NCI-H128 (cell line): Measurements from ENCODE around the gene SKAP2.

Source experiments
- DNase-seq: peaks from one replicate; lab custom pipeline; 2025; ENCODE audit not compliant: unreplicated experiment; lab: John Stamatoyannopoulos, UW

SKAP2 gene

DNA sequence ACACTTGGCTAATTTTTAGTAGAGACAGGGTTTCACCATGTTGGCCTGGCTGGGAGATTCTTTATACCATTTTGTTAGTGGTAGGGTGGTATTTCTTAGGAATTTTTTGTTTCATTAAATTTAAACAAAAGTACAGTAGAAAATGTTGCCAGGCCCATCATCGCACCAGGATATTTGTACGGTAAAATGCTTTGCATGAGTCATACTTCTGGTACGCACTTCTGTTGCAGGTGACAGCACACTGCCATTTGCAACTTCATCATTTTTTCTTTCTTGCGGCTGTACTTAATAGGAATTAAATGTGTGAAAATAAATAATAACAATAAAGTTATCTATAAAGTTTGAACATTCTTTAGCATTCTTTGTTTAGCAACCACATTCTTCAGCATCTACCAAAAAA is 195.6 kb downstream of the SKAP2 start:
- no peak for DNase-seq

DNA sequence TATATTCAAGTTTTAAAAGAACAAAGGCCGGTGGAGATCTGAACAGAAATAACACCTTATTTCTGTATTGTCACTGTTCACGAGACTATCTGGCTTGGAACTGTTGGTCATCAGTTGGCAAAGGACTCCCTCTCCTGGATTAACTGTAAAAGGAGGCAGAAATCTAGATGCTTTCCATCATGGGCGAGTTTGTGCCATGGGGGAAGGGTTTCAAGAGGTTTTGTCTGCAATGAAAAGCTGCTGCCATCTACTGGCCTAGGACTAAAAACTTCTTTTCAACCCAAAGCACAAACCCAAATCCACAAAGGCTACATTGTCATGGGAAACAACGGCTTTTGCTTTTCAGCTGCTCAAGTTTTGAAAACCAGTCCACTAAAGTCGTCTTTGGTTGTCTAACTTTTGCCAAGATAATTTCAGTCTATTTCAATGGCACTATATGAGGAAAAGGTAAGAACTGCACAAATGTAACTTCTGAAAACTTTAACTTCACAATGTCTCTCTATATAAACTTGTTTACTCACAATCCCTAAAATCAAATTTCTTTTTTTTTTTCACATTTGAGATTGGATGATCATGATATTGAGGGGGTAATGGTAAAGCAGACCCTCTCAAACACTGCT is 196.8 kb downstream of the SKAP2 start:
- DNase-seq, result peak; percentile 93

DNA sequence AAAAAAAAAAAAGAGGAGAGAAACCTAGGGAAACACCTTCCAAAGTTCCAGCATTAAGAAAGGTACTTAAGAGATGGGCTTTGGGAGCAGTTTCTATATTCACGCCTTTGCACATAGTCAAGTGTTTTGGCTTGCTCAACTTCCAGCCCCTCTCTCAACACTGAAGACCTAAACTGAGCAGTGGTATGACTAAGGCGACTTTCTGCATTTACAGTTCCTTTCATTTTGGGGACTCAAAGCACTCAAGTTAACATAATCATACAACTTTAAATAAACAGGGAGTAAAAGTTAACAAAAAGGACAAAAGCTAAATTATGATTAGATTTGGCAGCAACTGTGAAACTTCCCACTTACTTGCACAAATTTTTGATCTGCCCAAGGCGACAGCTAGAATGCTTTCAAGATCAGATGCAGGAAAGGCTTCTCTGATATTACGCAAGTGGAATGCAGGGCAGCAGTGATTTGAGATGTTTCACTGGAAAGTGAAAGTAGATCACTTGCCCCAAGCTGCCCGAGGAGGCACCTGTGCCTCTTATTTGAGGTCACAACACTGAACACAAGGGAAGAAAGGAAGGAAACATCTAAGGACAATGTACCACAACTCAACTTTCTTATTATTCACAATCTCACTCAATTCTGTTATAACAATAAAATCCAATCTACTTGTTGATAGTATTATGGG is 199.5 kb downstream of the SKAP2 start:
- DNase-seq, result no peak

DNA sequence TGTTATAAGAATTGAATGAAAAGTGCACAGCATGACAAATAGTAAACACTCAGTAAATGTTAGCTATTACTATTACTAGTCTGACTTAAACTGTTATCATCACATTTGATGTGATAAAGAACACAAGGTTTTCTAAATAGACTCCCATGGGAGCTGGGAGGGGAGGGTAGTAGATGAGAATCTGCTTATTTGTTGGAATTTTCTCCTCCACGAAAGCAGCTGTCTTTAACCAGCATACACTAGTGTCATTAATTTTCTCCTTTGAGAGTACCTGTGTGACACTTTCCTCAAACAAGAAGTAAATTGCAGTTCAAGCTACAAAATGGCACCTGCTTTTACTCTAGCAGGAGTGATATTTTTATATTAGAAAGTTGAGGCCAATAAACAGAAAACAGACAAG is 200.1 kb downstream of the SKAP2 start:
- DNase-seq, result no peak

DNA sequence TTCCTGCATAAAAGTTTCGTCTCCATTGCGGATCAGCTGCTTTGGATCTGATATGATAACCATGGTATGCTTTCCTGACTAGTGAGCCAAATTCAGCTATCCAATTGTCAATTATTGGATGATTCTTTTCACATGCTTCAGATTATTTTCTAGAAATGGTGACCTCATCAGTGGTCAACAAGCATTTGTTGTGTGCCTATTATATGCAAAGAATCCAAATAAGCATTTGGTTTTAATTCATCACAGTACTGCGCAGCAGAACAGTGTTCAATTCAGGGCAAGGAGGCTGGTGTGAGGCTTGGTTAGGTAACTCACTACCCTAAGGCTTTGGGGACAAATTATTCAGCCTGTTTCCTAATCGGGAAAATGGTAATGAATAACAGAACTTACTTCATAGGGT is 200.5 kb downstream of the SKAP2 start:
- DNase-seq, result no peak

DNA sequence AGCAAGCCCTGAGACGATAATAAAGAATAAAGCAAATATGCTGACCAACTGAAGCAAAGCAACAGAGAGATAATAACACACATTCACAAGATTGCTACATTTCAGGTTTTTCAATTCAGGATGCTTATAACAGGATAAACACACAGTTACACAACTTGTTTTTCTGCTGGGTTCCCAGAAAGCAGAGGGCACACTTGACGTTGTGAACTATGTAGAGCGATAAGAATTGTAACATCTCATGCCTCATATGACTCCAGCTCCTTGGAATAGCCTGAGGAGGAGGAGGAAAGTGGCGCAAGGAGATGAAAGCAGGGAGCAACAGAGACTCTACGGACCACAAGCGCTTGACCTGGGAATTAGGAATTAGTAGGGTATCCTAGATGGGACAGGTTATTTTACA is 201.7 kb downstream of the SKAP2 start:
- DNase-seq, result no peak

DNA sequence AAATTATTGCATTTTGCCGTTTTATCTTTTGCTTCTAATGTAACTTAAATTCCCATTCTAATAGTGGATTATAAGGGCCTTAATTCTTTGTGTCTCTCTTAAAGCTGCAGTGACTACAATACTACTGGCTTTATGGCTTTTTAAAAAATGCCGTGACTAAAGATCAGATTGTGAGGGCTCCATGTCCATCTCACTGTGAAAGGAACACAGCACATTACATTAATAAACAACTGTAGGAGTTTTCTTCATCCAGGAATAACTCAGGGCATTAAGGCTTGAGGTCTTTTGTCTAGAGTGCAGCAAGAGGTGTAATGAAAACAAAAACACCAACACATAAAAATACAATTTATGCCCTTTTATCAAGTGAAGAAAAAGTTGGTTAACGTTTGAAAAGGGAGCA is 205.3 kb downstream of the SKAP2 start:
- DNase-seq, result no peak

DNA sequence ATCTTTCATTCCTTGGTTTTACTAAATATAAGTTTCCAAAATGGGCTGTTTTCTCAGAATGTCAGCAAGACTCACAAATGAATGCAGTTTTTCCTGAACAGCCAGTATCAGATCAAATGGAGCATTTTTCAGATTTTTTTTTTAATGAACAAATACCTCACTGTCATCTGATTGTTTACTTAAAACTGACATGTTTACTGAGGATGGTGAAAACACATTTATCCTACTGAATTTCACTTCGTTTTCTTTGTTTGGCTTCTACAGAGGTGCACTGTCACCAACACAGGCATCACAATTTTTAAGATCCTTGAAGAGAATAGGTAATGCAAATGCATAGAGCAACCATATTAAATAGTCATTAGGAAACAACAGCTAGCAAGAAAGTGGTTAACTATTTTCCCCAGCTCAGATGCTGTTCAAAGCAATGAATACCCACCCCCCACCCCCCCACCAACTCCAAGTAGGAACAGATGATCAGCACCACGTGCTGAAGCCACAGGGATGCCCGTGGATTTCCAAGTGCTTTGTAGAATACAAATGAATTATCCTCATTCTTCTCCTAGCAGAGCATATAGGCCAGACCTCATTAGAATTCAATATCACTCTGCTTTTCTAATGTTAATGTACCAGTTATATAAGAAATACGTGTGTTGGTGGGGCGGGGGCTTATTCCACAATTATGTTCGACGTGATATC is 205.9 kb downstream of the SKAP2 start:
- peak; percentile 74 for DNase-seq

DNA sequence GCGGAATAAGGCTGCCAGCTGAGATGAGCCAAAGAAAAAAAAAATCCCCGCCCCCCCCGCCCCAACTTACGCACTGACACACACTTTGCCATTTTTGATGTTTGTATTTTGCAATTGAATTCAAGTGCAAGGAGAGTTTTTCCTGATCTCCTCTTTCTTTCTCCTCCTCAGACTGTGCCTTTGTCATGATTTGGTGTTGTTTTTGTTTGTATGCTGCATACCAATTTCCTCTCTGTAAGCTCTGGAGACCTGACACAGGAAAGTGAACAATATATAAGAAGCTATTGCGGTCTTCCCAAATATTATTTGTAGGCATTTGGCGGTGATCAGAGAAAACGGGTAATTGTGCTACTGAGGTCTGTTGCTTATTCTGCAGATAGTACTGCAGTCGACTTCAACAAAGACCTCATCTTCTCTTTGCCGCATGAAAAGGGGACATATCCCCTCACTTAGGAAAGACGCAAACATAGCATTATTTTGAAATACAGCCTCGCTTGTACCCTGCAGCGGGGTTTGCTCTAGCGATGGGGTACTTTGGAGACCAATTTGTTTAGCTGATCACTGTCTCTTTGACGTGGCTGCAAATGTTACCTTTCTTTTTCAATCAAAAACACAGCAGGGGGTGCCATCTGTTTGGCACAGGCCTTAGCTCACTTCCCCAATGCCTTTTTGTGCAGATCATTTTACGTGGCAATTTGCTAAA is 206.6 kb downstream of the SKAP2 start:
- peak; percentile 79 for DNase-seq

DNA sequence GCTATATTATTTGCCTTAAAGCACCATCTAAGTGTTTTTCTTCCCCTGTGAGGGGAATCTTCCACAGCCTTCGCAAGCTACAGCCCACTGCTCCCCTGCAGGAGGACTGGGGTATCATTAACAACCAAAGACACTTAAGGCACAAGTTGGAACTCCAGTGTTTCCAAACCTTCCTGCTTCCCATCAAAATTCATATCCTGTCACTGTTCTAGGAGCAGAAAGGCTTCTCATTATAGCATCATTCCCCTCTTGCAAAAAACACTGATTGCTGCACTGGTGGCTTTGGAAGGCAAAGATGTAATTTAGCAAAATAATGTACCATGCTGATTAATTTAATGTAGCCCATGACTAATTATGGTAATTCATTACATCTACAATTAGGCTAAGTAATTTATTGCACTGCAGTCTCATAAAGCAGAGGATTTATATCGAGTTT is 207.2 kb downstream of the SKAP2 start:
- no peak for DNase-seq

DNA sequence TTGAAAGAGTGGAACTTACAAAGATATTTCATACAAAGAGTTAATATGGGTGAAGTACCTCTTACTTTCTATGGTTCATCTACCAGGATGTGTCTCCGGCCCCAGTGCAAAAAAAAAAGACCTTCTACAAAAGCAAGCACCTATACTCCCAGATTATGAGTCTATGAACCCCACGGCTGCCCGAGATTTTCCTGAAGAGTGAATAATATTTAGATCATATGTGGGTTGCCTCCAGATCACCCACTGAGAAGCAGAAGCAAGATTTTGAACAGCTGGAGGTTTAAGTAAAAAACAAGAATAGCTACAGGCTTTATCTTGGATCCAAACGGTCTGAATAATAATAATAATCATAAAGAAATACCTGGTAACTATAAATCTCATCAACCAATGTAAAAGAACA is 207.7 kb downstream of the SKAP2 start:
- DNase-seq, result no peak

DNA sequence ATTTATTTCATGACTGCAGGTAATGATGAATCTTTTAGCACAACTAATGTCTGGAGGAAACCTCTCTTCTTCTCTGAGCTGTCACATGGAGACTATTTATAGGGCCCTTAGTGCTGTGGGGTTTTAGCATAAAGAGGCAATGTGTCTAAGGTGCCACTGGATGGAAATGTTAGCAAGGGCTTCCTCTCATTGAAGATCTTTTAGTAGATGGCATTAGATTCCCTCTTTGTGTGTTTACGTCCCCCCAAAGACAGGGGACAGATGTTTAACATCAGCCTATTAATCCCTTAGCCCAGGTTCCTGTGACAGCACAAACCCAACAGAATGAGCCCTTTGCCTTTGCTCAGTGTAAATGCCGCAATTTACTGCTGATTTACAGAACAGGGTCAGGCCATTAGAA is 208.6 kb downstream of the SKAP2 start:
- DNase-seq, result no peak

DNA sequence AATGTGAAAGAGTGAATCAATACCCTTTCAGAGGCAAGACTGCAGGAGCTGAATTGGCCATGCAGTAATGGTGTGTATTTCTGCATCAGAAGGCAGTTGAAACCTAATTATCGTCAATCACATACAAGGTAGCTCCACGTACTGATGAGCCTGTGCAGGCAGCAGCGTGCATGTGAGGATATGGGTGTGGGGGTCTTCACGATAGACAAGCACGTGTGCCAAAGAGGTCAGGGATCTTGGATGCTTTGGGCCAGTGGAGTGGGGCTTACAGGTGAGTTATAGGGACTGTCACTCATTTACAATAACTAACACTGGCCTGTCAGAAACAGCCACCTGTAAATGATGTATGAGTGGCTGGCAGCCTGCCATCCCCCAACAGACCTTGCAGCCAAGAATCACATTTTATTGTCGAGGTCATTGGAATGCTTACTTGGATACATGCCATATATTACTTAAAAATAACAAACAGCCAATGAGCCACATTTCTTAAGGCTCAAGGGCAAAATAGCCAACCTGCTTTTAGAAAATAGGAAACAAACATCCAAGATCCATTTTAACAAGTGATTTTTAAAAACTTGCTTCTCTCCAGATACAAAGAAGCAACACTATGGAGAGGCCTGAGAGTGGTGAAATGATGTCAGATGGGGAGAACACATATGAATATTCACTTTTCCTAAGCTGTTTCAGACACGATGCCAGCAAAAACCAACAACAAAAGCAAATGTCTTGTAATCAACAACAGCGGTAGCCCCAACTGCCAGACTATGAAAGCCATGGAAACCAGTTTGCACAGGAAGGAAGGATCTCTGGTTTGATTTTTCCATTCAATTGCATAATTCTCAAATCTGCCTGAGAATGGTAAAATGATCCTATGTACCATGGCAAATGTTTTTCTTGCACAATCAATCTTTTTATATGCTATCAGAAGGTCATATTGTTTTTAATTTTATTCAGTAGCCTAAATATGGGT is 210.7 kb downstream of the SKAP2 start:
- DNase-seq, result no peak

DNA sequence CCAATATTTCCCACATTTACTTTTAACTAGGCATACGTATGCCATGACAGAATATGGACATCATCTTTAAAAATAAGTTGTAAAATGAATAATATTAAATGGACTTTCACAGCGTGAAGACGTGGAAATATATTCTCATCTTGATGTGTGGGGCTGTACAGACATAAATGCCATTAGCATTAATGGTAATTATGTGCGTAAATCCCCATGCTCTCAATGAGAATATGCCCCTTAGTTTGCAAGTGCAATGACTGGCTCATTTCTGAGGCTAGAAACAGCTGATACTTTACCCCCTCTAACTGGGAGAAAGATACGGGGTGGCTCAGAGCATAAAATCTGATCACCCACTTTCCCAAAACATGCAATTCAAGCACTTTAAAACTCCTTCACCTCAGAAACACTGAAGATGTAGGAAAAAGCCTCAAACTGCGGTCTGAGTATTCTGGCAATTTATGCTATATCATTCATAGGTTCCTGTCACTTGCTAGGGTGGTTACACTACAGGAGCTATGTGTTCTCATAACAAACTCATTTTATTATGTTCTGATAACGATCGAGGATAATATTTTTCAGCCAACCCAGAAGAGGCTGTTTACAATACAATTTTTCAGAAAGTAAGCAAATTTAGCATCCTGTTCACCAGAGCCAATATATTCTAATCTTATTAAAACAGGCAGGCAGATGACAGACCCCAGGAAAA is 211.8 kb downstream of the SKAP2 start:
- no peak for DNase-seq

DNA sequence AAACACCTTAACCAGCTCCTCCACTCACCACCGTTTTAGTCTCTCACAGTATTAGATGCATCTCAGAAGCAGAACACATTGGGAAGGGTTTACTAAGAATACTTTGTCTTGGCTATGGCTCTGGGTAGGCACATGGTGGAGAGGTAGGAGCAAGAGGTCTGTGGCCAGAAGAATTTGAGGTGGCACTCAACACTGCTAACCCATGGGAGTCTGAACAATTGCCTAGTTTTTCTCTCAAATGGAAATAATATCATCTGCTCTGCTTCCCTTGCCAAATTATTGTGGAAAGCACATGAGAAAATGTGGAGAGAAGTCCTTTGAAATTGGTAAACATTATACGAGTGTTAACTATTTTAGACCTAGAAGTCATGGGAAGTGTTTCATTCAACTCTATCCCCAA is 214.3 kb downstream of the SKAP2 start:
- no peak for DNase-seq

DNA sequence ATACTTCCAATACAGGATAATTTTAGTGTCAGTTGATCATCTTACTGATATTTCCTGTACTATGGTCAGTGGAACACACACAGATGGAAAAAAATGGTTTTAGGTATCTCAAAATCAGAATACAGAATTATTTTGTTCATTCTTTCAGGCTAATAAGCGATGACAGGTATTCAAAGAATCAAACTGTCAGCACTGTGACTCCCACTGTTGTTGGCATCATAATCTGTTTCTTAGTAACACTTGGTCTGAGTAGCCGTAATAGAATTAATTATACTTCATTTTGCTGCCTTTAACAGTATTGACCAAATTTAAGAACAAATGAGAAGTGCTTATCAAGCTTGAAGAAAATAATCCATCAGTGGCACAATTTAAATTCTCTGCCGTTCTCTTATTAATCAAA is 215.0 kb downstream of the SKAP2 start:
- no peak for DNase-seq

DNA sequence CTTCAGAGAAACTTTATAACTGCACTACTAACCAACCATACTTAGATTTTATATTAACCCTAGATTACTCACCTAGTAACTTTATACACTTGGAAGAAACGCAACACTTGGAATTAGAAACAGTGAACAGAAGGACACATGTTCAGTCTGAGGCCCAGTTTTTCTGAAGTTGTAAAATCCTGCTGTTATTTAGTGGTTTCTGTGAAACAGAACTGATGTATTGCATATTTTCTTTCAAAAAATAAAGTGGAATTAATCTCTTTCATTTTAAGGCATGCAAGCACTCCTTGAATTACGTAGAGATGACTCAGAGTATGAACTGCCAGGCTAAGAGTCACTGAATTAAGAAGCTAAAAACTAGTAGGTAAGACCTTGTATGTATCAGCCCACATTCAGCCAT is 215.8 kb downstream of the SKAP2 start:
- no peak for DNase-seq

DNA sequence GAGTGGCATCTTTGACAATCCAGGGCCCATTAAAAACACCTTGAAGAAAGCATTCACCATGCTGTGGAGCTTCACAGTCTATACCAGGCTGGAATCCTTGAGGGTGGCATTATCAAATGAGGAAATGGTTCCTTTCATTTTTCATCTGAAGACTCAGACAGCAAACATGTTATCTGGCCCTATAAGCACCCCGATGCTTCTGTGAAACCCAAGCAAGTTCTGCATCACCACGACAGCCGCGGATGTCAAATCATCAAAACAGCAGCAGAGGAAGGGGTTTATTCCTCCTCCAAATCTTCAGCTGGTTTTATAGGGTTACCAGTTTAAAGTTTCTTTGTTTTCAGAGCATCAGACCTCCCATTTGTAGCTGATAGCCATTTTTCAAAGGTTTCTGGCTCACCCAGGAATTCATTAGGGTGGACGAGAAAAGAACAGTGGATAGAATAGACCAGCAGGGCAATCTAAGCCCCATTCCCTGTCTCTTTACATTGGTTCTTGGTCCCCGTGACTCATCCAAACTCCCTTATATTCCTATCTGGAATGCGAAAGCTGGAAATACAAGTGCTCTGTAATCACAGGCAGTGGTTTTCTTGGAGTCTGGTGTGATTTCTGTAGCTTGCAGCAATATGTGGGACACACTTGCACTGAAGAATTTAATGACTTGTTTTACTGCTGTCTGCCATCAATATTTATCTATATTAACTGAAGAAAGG is 217.9 kb downstream of the SKAP2 start:
- DNase-seq, result no peak

DNA sequence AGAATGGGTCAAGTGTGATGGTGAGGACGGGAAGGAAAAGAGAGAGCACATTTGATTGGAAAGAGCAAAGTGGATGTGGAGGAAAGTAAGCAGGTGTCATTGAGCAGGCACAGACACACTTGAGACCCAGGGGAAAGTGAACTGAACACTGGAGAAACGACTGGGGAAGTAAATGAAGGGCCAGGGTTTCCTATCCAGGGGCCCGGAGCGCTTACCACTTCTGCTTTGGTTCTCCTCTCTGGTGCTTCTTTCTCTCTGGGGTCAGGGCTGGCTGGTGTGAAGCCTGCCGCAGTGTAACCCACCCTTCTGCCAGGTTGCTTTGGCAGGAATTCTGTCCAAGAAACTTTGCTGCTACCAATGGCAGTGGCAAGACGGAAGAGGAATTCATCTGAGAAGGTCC is 219.3 kb downstream of the SKAP2 start:
- DNase-seq, result no peak
